A172 (cell line): ENCODE measurements around the gene ABI3BP. TPM values are rescaled to one million over a fixed set of nuclear protein-coding genes. Genes with fewer than 3 reads are reported as not detected.
"Not testable (repeated sequence)": the region's sequence is repeated elsewhere in the genome, so short reads cannot be mapped to it uniquely, and the experiment has no call there.

Source experiments
- DNase-seq: peaks from one replicate; pipeline ENCODE4 v3.0.0-alpha.2; 2015; ENCODE audit warnings: low spot score
- total RNA-seq: library from RNA; depleted of rRNA; stranded (reverse); fragments of >200 nt; shearing (Covaris generic); gene quantifications from 2 replicates; pipeline ENCODE4 v1.2.3, GENCODE V29; 2014

ABI3BP gene
- total RNA-seq, 1 experiment from 2014 or later: 11.5 TPM

- no peak for DNase-seq
These were observed 11.9 kb downstream of the ABI3BP start for GRCh38 chr3:100981164-100981911.

- DNase-seq: no peak
These were observed 15.1 kb downstream of the ABI3BP start for GRCh38 chr3:100978011-100978659.

- no peak for DNase-seq
These were observed 16.6 kb downstream of the ABI3BP start for GRCh38 chr3:100976611-100977010.

- DNase-seq: no peak
These were observed 17.5 kb downstream of the ABI3BP start for GRCh38 chr3:100975714-100976113.

GRCh38 chr3:100973594-100973993 lies 19.6 kb downstream of the ABI3BP start:
- no peak for DNase-seq

- DNase-seq: no peak
These were observed 20.4 kb downstream of the ABI3BP start for GRCh38 chr3:100972867-100973266.

GRCh38 chr3:100972301-100972844 lies 20.8 kb downstream of the ABI3BP start:
- no peak for DNase-seq

- DNase-seq: no peak
These were observed 21.4 kb downstream of the ABI3BP start for GRCh38 chr3:100971798-100972197.

GRCh38 chr3:100970477-100970990 lies 22.7 kb downstream of the ABI3BP start:
- DNase-seq: no peak

- DNase-seq: no peak
These were observed 24.0 kb downstream of the ABI3BP start for GRCh38 chr3:100968932-100969906.

- DNase-seq: no peak
These were observed 26.4 kb downstream of the ABI3BP start for GRCh38 chr3:100966807-100967206.

- DNase-seq: no peak
These were observed 27.2 kb downstream of the ABI3BP start for GRCh38 chr3:100966049-100966491.

- DNase-seq: no peak
These were observed 30.2 kb downstream of the ABI3BP start for GRCh38 chr3:100963041-100963440.

GRCh38 chr3:100957261-100957986 lies 35.8 kb downstream of the ABI3BP start:
- DNase-seq: peak; percentile 40

GRCh38 chr3:100956276-100956675 lies 36.9 kb downstream of the ABI3BP start:
- DNase-seq: no peak

- DNase-seq: peak; percentile 53
These were observed 38.2 kb downstream of the ABI3BP start for GRCh38 chr3:100954990-100955389.

GRCh38 chr3:100954199-100954935 lies 38.9 kb downstream of the ABI3BP start:
- no peak for DNase-seq

GRCh38 chr3:100953103-100953502 lies 40.1 kb downstream of the ABI3BP start:
- no peak for DNase-seq

- no peak for DNase-seq
These were observed 46.1 kb downstream of the ABI3BP start for GRCh38 chr3:100947119-100947518.

- not testable (repeated sequence) for DNase-seq
These were observed 47.1 kb downstream of the ABI3BP start for GRCh38 chr3:100946096-100946495.
